Keratinocyte (primary cell): ENCODE data around the gene GIT2. TPM values are rescaled to one million over a fixed set of nuclear protein-coding genes. Genes with fewer than 3 reads are reported as not detected.
"Not testable (repeated sequence)": the region's sequence is repeated elsewhere in the genome, so short reads cannot be mapped to it uniquely, and the experiment has no call there.

ENCODE experiments used
- DNase-seq: peaks from one replicate; pipeline ENCODE4 v3.0.0-alpha.2; 2011; ENCODE audit warnings: low read depth, missing footprints, low spot score
- FAIRE-seq: peaks from 2 replicates; lab custom pipeline; 2011; peaks lifted over from hg19 to GRCh38; lab: Jason Lieb, UNC
- H2AFZ ChIP-seq: 2 replicates; pipeline ENCODE4 v1.6.0; 2012; ENCODE audit warnings: low read length, control low read depth, inconsistent platforms; ENCODE audit not compliant: control insufficient read depth
- H3K27ac ChIP-seq: 2 replicates; pipeline ENCODE4 v1.5.1; 2011; ENCODE audit warnings: low read length; ENCODE audit not compliant: control insufficient read depth, insufficient read depth
- H3K27me3 ChIP-seq: 3 replicates; pipeline ENCODE4 v1.6.0; 2011; ENCODE audit warnings: low read length; ENCODE audit not compliant: control insufficient read depth, insufficient read depth; ENCODE audit errors: extremely low read depth
- H3K36me3 ChIP-seq, 2 experiments: 2 replicates in 1 of 2; 3 replicates in 1 of 2; pipeline ENCODE4 v1.5.1; 2011; ENCODE audit warnings: low read length in 2 of 2, mild to moderate bottlenecking in 1 of 2; ENCODE audit not compliant: control insufficient read depth in 2 of 2, insufficient read depth in 2 of 2; ENCODE audit errors: extremely low read depth in 1 of 2
- H3K4me1 ChIP-seq: 3 replicates; pipeline ENCODE4 v1.5.1; 2011; ENCODE audit warnings: low read length; ENCODE audit not compliant: control insufficient read depth, insufficient read depth; ENCODE audit errors: extremely low read depth
- H3K4me2 ChIP-seq: 3 replicates; pipeline ENCODE4 v1.6.0; 2011; ENCODE audit warnings: low read depth, low read length; ENCODE audit not compliant: control insufficient read depth, insufficient read depth; ENCODE audit errors: extremely low read depth
- H3K4me3 ChIP-seq, 3 experiments: fragments of 200-600 bp in 1 of 3; sonication (generic) in 1 of 3; 2 replicates in 2 of 3; 3 replicates in 1 of 3; pipeline ENCODE4 v1.5.1; 2011 to 2016; ENCODE audit warnings: low read length in 3 of 3, mild to moderate bottlenecking in 3 of 3, control low read depth in 2 of 3, inconsistent platforms in 1 of 3, low read depth in 1 of 3, mixed read lengths in 1 of 3, mixed run types in 1 of 3, moderate library complexity in 1 of 3; ENCODE audit not compliant: control insufficient read depth in 2 of 3, insufficient read depth in 2 of 3; ENCODE audit errors: extremely low read depth in 1 of 3
- H3K79me2 ChIP-seq: 2 replicates; pipeline ENCODE4 v1.6.0; 2012; ENCODE audit warnings: low read length; ENCODE audit not compliant: control insufficient read depth, insufficient read depth
- H3K9ac ChIP-seq: 3 replicates; pipeline ENCODE4 v1.6.0; 2011; ENCODE audit warnings: low read length; ENCODE audit not compliant: control insufficient read depth, insufficient read depth; ENCODE audit errors: extremely low read depth
- H3K9me1 ChIP-seq: 3 replicates; pipeline ENCODE4 v1.6.0; 2011; ENCODE audit warnings: low read length; ENCODE audit not compliant: control insufficient read depth, insufficient read depth; ENCODE audit errors: extremely low read depth
- H3K9me3 ChIP-seq: 2 replicates; pipeline ENCODE4 v1.5.1; 2012; ENCODE audit warnings: low read depth, low read length; ENCODE audit not compliant: control insufficient read depth
- H4K20me1 ChIP-seq: 3 replicates; pipeline ENCODE4 v1.6.0; 2011; ENCODE audit warnings: low read length; ENCODE audit not compliant: control insufficient read depth, insufficient read depth; ENCODE audit errors: extremely low read depth
- EZH2 ChIP-seq: IDR thresholded peaks from one replicate; pipeline ENCODE4 v1.6.1; 2012; ENCODE audit warnings: inconsistent platforms, mild to moderate bottlenecking, low read length, moderate library complexity
- dilution Hi-C: fragments of 300-500 bp; cut with MboI; formaldehyde crosslinking; loops from one replicate; pipeline ENCODE4 v1.7.0; 2020; ENCODE audit warnings: low sequenced_read_pairs; ENCODE audit not compliant: extremely low pct_ligation_motif_present
- polyA plus RNA-seq, 5 experiments: library from polyadenylated mRNA; depleted of rRNA in 3 of 5; stranded (reverse) in 3 of 5; stranded (forward) in 1 of 5; unstranded in 1 of 5; fragments of >200 nt; gene quantifications; 1 replicate in 1 of 5; 2 replicates in 3 of 5; 3 replicates in 1 of 5; pipeline versions ENCODE4 v1.2.1 to v1.2.3, GENCODE V29; 2011 to 2012; ENCODE audit warnings: missing spikeins in 2 of 5, low read depth in 1 of 5, low replicate concordance in 1 of 5
- TF ChIP-seq, protein P1 (sequence below), 3 experiments: IDR thresholded peaks in 1 of 3; conservative IDR thresholded peaks in 1 of 3; optimal IDR thresholded peaks in 1 of 3; 2 replicates in 2 of 3; 3 replicates in 1 of 3; pipeline versions ENCODE3 to v1.5.1; 2011; ENCODE audit warnings: low read length in 3 of 3, mild to moderate bottlenecking in 3 of 3, moderate library complexity in 2 of 3, control low read depth in 1 of 3, inconsistent platforms in 1 of 3; ENCODE audit not compliant: insufficient read depth in 2 of 3; ENCODE audit errors: extremely low read depth in 1 of 3

GIT2 gene
- polyA plus RNA-seq, 1 donor (not counting 4 experiments of a cell fraction or from before 2014, with no cell fraction given) = 25.9 TPM

DNA sequence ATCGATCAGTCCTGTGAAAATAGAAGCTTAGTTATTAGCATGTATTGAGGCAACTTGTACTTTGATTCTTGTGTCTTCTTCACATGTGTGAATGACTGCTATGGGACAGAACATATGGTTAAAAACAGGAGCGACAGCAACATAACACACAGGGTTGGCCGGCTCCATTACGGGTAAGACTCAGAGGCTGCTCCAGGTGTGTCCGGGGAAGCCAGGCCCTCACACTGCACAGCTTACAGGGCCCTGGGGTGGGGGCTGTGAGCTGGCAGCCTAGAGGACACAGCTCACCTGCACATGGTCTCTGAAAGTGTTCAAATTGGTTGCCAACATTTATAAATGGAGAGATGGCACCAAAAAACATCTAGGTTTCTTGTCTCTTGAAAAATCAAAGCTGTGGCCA is 65.0 kb downstream of the GIT2 start:
- Histone ChIP-seq H3K9me3 (no peaks in the 10 kb centered on the region), H2AFZ (no peak overlapping the region), H3K36me3 (peaks cover 20% of the 10 kb centered on the region in 2 experiments), H3K9me1 (no peaks in the 10 kb centered on the region), H3K4me2 (no peak overlapping the region), H3K4me3 (no peak overlapping the region), H3K4me1 (no peaks in the 10 kb centered on the region), H3K9ac (no peak overlapping the region), H4K20me1 (no peaks in the 10 kb centered on the region), H3K27me3 (no peaks in the 10 kb centered on the region), H3K27ac (no peak overlapping the region), H3K79me2 (no peaks in the 10 kb centered on the region)
- TF ChIP-seq, protein P1, sequence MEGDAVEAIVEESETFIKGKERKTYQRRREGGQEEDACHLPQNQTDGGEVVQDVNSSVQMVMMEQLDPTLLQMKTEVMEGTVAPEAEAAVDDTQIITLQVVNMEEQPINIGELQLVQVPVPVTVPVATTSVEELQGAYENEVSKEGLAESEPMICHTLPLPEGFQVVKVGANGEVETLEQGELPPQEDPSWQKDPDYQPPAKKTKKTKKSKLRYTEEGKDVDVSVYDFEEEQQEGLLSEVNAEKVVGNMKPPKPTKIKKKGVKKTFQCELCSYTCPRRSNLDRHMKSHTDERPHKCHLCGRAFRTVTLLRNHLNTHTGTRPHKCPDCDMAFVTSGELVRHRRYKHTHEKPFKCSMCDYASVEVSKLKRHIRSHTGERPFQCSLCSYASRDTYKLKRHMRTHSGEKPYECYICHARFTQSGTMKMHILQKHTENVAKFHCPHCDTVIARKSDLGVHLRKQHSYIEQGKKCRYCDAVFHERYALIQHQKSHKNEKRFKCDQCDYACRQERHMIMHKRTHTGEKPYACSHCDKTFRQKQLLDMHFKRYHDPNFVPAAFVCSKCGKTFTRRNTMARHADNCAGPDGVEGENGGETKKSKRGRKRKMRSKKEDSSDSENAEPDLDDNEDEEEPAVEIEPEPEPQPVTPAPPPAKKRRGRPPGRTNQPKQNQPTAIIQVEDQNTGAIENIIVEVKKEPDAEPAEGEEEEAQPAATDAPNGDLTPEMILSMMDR (optimal IDR thresholded peaks at IDR 0.05 in 1 of 3, IDR thresholded peaks at IDR 0.05 in 1 of 3, conservative IDR thresholded peaks at IDR 0.05 in 1 of 3; ENCODE audit: extremely low read depth in 1 of 3, insufficient read depth in 2 of 3, low read length in 3 of 3) = no peak
- TF ChIP-seq EZH2 = no peak
- FAIRE-seq = no peak
- no peak for DNase-seq
- dilution Hi-C loops = no loop called here

DNA sequence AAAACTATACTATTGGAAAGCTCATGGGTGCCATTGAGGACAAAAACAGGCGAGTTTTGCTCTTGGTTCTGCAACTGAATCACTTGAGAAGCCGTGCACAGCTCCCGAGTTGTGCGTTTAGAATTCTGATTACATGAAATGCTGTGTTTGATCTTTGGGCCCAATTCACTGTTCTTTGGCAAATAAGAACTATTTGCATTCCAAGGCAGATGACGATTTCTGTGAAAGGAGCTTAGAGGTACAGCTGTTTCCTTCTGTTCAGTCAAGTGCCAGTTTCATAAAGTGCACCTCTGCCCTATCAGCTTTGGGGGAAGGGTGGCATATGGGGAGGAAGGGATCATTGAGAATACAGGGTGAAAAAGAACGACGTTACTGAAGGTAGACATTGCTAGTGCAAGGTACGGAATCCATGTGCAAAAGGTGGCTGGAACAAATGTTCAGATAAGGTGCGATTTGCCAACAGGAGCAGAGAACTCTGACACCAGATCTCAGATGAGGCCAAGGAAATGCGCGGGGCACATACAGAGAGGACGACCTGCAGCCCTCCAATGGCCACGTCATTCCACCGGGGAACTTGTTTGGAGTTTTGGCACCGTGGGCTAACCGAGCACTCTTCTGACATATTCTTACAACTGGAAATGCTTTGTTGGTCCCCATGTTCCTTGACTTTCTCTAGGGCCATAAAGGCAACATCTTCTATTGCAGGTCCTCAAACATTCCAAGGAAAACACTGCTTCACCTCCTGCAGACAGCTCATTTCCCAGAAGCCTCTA is 66.0 kb downstream of the GIT2 start:
- Histone ChIP-seq H3K4me3 (no peak overlapping the region), H3K9ac (no peak overlapping the region), H3K4me2 (no peak overlapping the region), H3K79me2 (no peaks in the 10 kb centered on the region), H3K4me1 (no peaks in the 10 kb centered on the region), H4K20me1 (no peaks in the 10 kb centered on the region), H3K27me3 (no peaks in the 10 kb centered on the region), H3K9me3 (no peaks in the 10 kb centered on the region), H2AFZ (no peak overlapping the region), H3K9me1 (no peaks in the 10 kb centered on the region), H3K27ac (no peak overlapping the region), H3K36me3 (peaks cover 19 to 20% of the 10 kb centered on the region in 2 experiments)
- DNase-seq = no peak
- FAIRE-seq = no peak
- dilution Hi-C loops = no loop called here
- TF ChIP-seq, protein P1 (optimal IDR thresholded peaks at IDR 0.05 in 1 of 3, IDR thresholded peaks at IDR 0.05 in 1 of 3, conservative IDR thresholded peaks at IDR 0.05 in 1 of 3; ENCODE audit: extremely low read depth in 1 of 3, insufficient read depth in 2 of 3, low read length in 3 of 3) = no peak
- no peak for TF ChIP-seq EZH2

DNA sequence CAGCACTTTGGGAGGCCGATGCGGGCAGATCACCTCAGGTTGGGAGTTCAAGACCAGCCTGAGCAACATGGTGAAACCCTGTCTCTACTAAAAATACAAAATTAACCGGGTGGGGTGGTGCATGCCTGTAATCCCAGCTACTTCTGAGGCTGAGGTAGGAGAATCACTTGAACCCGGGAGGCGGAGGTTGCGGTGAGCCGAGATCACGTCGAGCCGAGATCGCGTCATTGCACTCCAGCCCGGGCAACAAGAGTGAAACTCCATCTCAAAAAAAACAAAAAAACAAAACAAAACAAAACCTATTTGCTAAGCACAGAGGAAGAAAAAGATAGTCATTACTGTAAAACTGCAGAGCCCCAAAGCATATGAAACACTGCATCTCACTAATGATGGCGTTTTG is 66.8 kb downstream of the GIT2 start:
- H4K20me1 ChIP-seq, H3K4me2 ChIP-seq, H3K4me1 ChIP-seq, dilution Hi-C loops, FAIRE-seq, H3K9ac ChIP-seq, H3K9me1 ChIP-seq, H3K4me3 ChIP-seq, H3K79me2 ChIP-seq, H3K27me3 ChIP-seq, H3K9me3 ChIP-seq, DNase-seq, H3K27ac ChIP-seq, H2AFZ ChIP-seq: not testable (repeated sequence)
- H3K36me3 ChIP-seq = peaks cover 20 to 21% of the 10 kb centered on the region in 2 experiments
